RPMI8226 (cell line): ENCODE results near the gene CMTM4.
"Not testable (repeated sequence)": the region's sequence is repeated elsewhere in the genome, so short reads cannot be mapped to it uniquely, and the experiment has no call there.

Experiments
- DNase-seq: peaks from one replicate; pipeline ENCODE4 v3.0.0-alpha.2; 2015

CMTM4 gene

DNA sequence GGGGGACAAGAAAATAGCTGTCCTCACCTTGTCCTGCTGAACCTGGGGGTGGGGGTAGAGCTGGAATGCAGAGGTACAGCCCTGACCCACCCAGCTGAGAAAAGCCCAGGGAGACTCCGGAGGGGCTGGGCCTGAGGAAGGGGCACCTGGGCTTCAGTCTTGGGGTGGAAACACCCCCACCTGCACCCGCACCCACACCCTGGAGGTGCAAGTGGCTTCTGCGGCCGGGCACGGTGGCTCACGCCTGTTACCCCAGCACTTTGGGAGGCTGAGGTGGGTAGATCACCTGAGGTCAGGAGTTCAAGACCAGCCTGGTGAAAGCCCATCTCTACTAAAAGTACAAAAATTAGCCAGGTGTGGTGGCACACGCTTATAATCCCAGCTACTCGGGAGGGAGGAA lies 84.6 kb downstream of the CMTM4 start:
- not testable (repeated sequence) for DNase-seq

DNA sequence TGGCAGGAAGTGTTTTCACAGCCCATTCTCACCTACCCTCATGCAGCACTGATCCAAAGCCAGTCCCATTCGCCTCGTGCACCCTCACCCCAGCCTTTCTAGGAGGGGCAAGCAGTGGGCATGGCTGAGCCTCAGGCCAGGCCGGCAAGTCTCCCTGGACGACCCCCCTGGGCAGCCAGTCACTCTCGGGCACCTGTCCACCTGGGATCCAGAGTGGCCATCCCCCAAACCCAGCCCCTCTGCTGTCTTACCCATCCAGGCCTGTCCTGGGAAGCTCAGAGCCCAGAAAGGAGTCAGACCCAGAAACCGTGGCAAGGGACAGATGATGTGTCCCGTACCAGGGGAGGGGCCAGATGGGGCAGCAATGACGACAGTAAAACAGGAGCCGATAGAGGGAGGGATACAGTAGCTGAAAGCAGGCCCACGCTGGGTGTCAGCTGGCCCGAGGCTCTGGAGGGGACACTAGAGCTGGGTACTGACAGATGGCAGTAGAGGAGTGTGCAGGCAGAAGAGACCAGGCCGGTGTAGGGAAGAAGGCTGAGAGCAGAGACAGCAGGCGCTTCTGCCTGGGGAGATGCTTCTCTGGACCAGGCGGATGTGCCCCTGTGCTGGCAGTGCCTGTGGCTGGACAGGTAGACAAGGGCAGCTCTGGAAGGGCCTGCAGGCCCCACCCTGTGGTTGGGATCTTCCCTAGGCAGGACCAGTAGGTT lies 86.3 kb downstream of the CMTM4 start:
- no peak for DNase-seq

DNA sequence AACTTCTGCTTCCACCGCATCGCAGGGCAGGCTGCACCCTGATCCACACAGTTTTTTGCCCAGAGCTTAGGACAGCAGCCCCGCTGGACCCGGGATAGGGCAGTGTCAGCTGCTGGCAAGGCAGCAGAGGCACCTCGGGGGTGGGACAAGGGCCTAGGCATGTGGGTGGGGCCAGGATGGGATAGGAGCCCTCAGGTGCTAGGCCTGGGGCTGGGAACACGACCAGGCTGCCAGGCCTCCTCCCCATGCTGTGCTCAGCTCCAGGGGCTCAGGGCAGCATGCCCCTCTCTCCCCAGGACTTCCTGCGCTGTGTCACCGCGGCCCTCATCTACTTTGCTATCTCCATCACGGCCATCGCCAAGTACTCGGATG lies 87.4 kb downstream of the CMTM4 start:
- no peak for DNase-seq

DNA sequence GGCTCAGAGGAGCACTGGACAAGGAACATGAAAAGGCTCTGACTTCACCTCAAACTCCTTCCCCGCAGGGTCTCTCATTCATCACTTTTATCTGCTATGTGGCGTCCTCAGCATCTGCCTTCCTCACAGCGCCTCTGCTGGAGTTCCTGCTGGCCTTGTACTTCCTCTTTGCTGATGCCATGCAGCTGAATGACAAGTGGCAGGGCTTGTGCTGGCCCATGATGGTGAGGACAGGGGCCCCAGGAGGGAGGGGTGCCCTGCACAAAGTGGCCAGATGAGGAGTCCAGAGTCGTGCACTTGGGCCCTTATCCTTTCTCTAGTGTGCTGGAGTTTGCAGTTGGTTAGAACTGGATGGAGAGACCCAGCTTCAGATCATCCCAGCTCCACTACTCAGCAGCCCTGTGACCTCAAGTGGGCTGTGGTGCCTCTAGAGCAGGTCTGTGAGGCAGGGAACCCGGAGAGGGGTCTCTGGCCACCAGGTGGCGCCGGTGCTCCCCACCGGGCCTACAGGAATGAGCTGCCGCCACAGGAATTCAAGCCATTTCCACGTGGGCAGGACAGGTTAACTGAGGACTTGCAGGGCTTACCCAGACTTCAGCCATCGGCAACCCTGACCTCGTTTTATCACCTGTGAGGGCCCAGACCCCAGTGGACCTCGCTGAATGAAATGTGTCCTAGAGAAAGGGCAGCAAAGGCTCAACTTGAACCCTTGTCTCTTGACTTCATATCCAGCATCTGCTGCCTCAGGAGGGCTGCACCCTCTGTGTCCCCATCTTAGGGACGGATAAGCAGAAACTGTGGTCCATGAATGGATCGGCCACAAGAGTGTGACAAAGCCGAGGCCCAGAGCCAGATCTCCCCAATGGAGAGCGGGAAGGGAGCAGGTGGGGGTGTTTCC lies 88.1 kb downstream of the CMTM4 start:
- peak; percentile 94 for DNase-seq

DNA sequence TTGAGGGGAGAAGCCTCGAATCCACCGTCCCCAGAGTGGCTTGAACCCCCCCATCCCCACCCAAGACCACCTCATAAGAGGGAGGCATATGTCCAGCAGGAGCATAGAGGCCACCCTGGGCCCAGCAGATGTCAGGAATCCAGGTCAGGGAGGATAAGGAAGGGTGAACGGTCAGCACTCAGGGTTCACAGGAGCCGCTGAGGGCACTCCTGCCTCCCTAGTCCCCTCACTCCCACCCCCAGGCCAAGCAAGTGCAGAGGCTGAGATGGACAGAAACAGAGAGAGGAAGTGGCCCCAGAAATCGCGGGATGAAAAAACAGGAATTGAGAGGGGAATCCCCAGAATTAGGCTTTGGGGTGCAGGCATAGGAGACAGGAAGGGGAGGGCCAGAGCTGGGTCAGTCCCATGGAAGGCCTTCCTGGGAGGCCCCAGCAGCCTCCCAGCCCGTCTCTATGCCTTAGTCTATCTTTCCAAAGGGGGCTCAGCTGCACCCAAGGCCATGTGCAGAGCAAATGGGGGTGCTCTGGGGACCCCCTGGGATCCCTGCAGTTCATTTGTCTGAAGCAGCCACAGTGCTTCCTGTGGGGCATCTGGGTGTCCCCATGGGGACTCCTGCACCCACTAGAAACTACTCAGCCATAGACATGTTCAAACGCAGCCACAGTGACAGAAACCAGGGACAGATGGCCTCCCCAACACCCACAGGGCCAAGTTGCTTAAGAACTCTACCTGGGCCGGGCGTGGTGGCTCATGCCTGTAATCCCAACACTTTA lies 90.4 kb downstream of the CMTM4 start:
- DNase-seq, result no peak

DNA sequence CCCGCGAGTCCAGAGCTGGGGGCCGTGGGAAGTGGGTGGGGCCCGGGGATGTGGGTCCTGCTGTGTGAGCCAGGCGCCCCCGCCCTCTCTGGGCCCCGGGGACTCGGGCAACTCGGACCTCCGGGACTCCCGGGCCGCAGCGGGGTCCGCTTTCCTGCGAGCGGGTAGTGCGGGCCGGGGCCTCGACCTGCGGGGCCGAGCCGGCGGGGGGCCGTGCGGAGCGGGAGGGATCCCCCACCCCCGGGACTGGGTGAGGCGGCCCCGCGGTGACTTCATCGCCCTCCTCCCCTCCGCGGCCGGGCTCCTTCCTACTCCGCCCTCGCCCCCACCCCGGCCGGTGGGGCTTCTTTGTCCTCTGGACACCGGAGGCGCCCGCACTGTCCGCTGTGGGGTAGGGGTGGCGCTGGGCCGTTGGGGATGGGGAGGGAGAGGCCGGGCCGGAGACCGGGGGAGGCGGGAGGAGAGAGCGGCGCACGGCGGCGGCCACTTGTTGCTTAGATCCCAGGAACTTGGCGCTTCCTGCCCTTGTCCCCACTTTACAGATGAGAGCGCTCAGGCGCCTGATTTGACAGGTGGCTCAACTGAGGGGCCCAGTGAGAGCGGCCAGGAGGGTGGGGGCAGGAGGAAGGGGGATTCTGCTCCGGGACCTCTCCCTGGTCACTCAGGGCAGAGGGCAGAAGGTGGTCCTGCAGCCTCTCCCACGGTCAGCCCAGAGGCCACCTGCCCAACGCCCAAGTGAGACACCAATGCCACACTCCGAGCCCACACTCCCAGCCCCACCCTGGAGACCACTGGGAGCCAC lies 91.2 kb downstream of the CMTM4 start:
- DNase-seq, result no peak

DNA sequence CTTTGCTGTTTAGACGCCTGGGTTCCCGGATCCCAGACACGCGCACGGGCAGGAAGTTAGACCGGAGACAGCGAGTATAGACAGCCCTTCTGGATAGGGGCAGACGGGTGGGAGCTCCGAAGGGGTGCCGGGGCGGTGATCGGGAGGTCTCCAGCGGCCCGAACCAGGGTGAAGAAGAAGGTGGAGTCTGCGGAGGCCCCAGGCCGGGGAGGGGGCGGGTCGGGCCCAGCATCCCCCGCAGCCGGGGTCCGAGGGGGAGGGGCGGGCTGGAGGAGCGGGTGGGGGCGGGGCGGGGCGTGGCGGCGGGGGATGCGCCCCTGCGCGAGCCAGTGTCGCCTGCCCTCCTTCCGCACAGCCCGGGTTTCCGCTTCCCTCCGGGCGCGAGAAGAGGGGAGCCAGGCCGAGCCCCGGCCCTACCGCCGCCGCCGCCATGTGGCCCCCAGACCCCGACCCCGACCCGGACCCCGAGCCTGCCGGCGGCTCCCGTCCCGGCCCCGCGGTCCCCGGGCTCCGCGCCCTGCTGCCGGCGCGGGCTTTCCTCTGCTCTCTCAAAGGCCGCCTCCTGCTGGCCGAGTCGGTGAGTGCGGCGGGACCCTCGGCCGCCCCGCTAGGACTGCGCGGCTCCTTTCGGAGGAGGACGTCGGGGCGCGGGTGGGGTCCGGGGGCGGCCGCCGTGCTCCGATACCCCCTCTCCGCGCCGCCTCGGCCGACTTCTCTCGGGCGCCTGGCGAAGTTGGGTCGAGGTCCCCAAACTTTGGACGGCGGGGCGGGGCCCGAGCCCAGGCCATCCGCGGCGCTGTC lies 92.0 kb downstream of the CMTM4 start, which contains the start of gene CMTM3:
TSS of gene CMTM3 (plus strand) at position 329 of the 801 bp plus-strand sequence. CDS start at position 431, 102 bp downstream.
- DNase-seq, result peak; percentile 63

DNA sequence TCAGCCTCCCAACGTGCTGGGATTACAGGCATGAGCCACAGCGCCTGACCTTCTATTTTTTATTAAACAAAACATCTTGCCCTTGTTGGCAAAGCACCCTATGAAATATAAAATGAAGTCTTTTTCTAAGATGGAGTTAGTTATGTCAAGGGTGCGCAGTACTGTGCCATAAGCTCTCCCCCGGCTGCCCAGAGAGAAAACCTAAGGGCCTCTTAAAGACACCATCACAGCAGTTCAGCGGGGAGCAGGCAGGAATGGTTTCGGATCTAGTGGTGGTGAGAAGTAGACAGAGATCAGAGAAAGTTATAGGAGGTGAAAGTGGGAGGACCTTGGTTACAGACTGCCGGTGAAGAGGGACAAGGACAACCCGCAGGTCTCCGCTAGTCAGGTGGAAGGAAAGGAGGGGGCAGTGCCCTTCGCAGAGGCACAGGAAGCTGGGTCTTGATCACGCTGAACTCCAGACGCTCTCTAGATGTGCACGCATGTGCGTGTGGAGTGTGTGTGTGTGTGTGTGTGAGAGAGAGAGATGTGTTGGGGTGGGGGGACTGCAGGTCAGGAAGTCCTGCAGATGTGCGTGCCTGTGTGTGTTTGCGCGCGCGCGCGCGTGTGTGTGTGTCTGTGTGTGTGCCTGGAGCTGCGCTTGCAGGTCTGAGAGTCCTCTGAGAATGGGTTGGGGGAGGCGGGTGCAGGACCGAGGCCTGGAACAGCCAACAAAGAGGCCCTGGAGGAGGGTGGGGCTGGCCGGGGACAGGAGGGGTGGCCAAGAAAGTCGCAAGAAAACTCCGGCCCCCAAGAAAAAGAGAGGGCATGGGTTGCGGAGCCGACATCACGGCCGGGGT lies 92.8 kb downstream of the CMTM4 start:
- DNase-seq, result peak; percentile 79

DNA sequence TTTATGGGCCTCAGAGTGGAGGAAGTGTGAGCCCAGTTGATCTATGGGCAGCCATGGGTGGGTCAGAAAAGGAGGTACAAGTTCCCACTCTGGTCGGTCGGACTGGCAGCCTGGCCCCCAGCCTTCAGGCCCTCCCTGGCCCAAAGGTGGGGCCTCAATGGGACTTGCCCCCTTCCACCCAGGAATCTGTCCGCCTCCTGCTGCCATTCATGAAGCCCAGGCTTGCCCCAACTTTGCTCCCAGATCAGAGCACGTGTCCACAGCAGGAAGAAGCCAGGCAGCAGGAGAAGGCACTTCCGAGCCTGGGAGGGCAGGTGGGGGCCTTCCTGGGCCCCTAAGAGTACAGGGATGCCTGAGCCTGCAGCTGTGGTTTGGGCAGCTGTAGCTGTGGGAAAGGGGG lies 95.1 kb downstream of the CMTM4 start:
- no peak for DNase-seq

DNA sequence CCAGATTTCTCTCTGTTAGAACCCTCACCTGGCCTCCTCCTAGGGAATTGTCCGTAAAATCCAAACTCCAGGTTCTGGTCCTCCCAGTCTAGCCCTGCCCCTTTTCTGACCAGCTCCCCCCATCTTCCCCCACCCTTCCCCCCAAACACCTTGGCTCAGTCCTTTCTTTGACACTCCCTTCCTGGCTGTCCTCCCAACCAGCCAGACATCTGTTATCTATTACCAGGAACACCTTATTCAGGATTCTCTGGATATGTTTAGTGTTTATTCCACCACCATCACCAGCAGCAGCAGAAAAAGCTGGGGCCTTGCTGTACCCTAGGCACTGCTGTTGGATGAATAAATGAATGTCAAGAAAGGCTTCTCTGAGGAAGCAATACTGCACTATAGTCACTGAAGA lies 96.1 kb downstream of the CMTM4 start:
- no peak for DNase-seq

DNA sequence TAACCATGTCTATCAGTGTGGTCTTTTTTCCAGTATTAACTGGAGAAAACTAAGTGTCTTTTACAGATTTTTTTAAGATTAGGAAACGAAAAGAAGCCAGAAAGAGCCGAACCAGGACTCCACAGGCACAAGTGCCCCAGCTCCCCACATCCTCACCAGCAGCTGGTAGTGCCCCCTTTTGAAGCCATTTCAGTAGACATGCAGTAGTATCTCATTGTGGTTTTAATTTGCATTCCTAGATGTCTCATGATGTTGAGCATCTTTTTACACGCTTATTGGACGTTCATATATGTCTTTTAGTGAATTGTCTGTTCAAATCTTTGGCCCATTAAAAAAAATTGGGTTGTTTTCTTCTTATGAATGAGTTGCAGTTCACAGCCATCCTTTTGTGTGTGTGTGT lies 96.8 kb downstream of the CMTM4 start:
- no peak for DNase-seq

DNA sequence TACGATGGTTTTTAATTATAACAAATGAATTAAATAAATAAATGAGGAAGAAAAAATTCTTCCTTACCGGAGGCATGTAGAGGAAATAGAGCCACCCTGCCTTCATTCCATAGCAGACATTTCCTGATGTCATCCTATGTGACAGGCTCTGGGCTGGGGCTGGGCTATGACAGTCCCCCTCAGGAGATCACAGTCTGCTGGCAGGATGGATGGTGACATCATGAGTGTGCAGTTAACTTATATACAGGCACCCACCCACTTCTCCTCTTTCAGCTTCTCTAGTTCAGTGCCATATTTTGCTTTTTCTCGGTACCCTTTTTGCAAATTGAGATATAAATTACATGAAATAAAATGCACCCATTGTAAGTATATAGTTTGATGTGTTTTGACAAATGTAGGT lies 98.4 kb downstream of the CMTM4 start:
- no peak for DNase-seq

DNA sequence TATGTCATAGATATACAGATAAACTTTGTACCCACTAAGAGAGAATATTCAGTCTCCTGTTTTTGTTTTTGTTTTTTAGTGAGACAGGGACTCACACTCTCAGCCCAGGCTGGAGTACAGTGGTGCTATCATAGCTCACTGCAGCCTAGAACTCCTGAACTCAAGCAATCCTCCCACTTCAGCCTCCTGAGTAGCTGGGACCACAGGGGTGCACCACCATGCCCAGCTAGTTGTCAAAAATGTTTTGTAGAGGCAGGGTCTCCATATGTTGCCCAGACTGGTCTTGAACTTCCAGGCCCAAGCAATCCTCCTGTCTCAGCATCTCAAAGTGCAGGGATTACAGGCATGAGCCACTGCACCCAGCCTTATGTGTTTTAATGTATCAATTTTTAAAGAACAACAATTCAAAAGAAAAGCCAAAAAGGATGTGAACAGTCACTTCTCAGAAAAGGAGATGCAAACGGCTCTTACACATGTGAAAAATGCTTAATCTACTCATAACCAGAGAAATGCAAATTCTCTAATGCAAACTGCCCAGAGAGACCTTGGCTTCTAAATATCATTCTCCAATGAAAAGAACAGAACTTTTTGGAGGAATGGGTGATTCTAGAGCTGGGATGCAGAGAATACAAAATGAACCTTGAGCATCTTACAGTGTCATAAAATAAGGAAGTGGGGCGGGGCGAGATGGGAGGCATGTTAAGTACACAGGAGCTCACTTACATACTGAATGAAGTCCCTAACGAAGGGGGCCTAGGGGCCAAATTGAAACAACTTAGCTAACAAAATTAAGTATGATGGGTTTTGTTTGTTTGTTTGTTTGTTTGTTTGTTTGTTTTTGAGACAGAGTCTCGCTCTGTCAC lies 99.3 kb downstream of the CMTM4 start:
- no peak for DNase-seq

DNA sequence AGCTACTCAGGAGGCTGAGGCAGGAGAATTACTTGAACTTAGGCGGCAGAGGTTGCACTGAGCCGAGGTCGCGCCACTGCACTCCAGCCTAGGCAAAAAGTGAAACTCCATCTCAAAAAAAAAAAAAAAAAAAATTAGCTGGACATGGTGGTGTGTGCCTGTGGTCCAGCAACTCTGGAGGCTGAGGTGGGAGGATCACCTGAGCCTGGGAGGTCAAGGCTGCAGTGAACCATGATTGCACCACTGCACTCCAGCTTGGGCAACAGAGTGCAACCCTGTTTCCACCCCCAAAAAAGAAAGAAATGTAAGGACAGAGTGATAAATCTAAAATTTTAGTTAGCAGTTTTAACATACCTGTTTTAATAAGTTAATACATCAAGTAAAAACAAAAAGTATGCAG lies 100.0 kb downstream of the CMTM4 start:
- DNase-seq, result not testable (repeated sequence)

DNA sequence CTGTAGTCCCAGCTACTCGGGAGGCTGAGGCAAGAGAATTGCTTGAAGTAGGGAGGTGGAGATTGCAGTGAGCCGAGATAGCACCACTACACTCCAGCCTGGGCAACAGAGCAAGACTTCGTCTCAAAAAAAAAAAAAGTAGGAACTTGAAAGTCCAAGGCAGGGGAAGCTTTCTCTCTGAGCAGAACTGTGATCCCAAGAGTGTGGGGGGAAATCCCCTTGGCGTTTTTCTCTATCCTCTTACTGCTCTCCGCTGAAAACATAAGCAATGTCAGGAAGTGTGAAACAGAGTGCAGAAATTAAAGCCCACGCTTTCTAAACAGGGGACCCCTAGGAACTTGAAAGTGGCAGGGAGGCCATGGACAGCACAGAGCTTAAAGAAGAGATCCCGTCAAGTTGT lies 101.8 kb downstream of the CMTM4 start:
- no peak for DNase-seq

DNA sequence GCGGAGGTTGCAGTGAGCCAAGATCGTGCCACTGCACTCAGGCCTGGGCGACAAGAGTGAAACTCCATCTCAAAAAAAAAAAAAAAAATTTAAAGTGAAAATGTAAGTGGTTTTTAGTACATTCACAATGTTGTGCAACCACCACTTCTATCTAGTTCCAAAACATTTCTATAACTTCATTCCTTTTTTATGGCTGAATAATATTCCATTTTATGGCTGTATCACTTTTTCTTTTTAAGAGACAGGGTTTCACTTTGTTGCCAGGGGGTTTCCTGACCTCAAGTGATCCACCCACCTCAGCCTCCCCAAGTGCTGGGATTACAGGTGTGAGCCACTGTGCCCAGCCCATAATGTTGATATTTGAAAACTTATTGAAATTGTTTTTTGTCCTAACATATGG lies 103.7 kb downstream of the CMTM4 start:
- no peak for DNase-seq

DNA sequence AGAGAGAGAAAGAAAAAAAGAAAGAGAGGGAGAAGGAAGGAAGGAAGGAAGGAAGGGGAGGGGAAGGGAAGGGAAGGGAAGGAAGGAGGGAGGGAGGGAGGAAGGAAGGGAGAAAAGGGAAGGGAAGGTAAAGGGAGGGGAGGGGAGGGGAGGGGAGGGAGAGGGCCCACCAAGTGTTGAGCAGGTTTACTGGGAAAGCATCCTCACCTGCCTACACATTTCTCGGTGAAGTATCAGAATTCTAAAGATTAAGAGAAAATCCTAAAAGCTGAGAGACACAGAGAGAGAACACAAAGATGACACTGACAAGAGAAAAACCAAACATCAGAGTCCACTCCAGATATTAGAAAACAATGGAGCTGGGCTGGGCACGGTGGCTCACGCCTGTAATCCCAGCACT lies 104.3 kb downstream of the CMTM4 start:
- no peak for DNase-seq

DNA sequence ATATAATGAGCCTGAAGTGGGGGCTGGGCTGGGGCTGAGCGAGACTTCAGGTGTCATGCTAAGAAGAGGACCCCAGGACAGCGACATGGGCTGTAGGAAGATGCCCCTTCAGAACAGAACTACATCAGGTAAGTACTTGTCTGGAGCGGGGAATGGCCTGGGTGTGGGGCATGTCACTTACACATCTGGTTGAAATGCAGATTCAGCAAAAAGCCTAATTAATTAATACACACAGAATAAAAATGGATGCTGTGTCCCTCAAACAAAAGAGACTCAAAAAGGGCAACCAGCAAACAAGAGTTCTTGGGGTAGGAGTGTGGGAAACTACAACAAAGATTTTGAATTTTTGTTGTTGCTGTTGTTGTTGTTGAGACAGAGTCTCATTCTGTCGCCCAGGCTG lies 105.5 kb downstream of the CMTM4 start:
- no peak for DNase-seq

DNA sequence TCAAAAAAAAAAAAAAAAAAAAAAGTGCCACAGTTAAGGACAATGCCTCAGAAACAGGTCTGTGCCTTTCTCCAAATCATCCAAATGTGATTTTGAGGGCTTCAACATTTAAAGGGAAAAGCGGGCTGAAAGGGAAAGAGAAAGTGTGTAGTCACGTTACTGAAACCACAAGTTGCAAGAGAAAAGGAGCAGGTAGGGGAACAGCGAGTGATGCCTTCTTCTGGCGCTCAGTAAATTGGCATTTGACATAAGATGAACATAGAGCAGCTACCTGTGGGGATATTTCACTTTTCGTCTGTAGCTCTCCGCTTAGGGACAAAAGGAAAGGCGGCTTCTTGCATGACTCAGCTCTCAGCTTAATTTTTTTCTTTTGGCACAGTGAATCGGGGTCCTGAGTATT lies 106.2 kb downstream of the CMTM4 start:
- peak; percentile 62 for DNase-seq
